GM19025 (cell line): Measurements from ENCODE around the gene ACSL6.

Experiments
- ATAC-seq: cut with Tn5 transposase; IDR thresholded peaks from one replicate; pipeline ENCODE4 v1.9.1; 2021; ENCODE audit warnings: mild to moderate bottlenecking, low read depth, moderate library complexity; ENCODE audit not compliant: unreplicated experiment

The ACSL6 gene

GRCh38 chr5:132011622-132012343 is at the start of gene ACSL6:
Gene ACSL6 (minus strand): TSS chr5:132011658. CDS start chr5:132011553, 105 bp downstream.
- ATAC-seq: no peak

- no peak for ATAC-seq
Observed at GRCh38 chr5:132060501-132061161, 49.2 kb upstream of the ACSL6 start, which contains the start of gene IL3. Gene IL3 (plus strand): TSS chr5:132060655. CDS start chr5:132060707, 52 bp downstream.

- no peak for ATAC-seq
Observed at GRCh38 chr5:132059696-132060500, 48.4 kb upstream of the ACSL6 start.

DNA sequence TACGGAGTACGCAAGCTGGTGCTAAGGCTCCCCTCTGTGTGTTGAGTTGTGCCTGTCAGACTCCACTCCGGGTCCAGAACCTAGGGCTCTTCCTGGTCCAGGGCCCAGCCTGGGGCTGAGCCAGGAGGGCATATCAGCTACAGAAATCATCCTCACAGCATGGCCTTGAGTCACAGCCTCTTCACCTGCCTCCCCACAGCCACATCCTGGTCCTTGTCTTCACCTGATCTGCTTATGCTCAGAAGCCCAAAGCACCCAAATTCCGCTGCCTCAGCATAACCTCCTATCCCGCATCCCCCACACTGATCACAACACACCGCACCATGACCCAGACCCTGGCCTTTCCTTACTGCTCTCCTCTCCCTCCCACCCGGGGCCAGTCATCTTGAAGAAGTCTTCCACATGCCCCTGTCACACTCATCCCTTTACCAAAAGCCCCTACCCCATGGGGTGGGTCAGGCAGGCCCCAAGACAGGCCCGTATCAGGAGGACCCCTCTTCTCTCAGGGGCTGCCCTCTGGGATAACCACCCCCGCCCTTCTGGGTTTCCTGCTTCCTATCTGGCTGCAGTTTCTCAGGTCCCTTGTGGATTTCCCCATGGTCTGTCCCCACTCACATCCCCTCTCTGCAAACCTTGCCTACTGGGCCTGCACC is 47.7 kb upstream of the ACSL6 start:
- ATAC-seq: no peak

GRCh38 chr5:132058646-132059042 is 47.2 kb upstream of the ACSL6 start:
- no peak for ATAC-seq

GRCh38 chr5:132057498-132058255 is 46.2 kb upstream of the ACSL6 start:
- ATAC-seq: no peak

- no peak for ATAC-seq
Observed at GRCh38 chr5:132056610-132057497, 45.4 kb upstream of the ACSL6 start.

DNA sequence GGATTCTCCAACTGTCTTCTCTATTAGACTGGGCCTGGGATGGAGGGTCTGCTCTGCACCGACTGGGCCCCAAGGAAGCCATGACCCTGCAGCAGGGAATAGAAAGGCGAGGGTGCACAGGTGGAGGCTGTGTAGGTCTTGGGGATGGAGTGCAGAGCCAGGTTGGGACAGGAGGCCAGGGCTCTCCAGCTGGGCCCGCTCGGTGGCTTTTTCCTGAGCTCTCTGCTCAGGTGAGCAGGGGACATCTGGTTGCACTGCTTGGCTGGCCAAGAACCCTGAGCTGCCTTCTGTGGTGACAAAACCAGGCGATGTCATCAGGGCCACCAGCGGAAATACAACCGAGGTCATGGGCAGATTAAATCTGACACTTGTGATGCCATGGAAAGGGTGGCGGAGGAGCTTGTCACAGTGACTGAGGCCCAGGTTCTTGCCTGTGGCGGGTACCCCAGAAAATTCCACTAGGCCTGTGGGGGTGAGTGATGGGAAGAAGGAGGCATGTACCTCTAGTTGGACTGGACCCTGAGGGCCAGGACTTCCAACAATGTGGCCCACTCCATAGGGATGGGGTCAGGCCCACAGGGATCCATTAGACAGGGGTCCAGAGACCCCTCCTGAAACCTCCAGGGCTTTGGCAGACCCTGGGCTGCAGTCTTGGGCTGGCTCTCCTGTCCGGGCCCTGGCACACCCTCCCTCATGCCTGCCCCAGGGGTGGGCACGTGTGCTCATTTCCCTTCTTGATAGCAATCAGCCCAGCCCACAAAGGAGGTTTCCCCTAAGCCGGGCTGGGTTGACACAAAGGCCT is 44.6 kb upstream of the ACSL6 start:
- ATAC-seq: no peak

DNA sequence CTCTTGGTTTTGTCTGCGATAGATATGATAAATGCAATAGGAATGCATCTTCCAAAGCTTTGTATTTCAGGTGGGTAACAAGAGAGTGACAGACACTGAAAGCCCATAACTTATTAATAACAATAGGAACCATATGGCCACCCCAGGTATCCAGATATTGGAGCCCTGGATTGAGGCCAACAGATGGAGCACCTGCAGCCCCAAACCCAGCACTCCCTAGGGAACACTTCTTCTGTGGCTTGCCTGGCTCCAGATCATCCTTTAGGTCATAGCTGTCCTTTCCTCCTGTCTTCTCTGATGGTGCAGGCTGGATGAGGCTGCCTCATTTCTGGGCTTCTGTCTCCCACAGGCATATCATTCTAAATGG is 44.0 kb upstream of the ACSL6 start:
- ATAC-seq: no peak

GRCh38 chr5:132054697-132055440 is 43.4 kb upstream of the ACSL6 start:
- no peak for ATAC-seq

GRCh38 chr5:132054031-132054696 is 42.7 kb upstream of the ACSL6 start:
- ATAC-seq: no peak

DNA sequence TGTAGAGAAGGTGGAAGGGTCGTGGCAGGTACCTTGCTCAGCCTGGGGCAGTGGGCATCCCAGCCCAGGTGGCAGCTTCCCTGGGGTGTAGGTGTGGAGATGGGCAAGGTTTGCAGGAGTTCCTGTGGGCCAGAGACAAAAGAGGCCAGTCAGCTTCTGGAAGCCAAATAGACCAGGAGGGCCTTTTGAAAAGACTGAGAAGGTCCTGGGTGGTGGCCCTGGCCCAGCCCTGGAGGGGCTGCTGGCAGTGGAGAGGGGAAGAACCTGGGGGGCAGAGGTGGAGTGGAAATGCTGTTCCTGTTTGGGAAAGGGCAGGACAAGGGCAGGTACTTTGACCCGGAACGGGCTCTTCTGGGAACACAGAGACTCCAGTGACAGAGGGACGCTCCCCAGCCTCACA is 42.0 kb upstream of the ACSL6 start:
- ATAC-seq: no peak

DNA sequence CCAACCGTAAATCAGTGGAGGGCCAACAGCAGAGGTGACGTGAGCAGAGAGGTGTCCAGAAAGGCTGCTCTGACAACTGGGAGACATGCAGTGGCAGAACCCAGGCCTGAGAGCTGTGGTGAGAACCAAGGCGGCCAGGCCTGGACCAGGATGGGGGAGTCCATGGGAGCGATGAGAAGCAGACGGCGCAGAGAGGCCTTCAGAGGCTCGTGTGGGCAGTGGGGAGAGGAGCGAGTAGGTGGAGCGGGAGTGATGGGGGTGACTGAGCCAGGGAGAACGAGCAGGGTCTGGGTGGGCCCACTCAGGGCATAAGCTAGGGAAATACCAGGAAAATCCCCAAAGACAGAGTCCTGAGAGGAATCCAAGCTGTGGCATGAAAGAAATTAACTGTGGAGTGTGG is 41.1 kb upstream of the ACSL6 start:
- ATAC-seq: no peak

GRCh38 chr5:132050661-132051552 is 39.4 kb upstream of the ACSL6 start:
- ATAC-seq: no peak

DNA sequence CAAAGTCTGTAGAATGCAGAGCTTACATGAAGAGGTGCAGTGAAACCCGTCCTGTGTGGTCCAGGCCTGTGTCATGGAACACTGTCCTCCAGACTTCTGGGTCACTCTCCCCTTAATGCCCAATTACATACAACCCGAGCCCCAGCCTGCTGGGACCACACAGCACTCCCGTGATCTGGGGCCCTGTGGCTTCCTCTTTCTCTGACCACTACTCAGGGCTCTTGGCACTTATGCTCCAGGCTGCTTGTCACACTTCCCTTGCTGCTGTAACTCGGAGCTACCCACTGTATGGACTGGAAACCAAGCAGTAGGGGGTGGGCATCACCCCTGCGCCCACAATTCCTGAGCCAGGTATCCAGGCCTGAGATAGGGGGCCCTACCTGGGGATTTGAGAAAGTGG is 38.7 kb upstream of the ACSL6 start:
- no peak for ATAC-seq

- ATAC-seq: no peak
Observed at GRCh38 chr5:132049559-132049958, 38.1 kb upstream of the ACSL6 start.
